HepG2 (cell line): Measurements from ENCODE around the gene AGXT. TPM values are rescaled to one million over a fixed set of nuclear protein-coding genes. Genes with fewer than 3 reads are reported as not detected.

ENCODE experiments used
- ATAC-seq: fragments of 200-7000 bp; cut with Tn5 transposase; 3 replicates; pipeline ENCODE4 v1.9.1; 2020; ENCODE audit warnings: mild to moderate bottlenecking, moderate library complexity
- BruUV-seq: library from RNA; stranded (reverse); fragments of 400-500 nt; replicated peaks from 2 replicates; lab custom pipeline; 2021; lab: Mats Ljungman, UMichigan
- CTCF ChIA-PET: fragments of 300-600 bp; formaldehyde crosslinking; extraction: SDS; loops from one replicate; lab custom pipeline; 2021; ENCODE audit warnings: low total read pairs, inconsistent platforms, low intra/inter-chr PET ratio; lab: Yijun Ruan, JAX
- POLR2A ChIA-PET: fragments of 350-600 bp; sonication (Branson Sonifier 250); formaldehyde crosslinking; loops from one replicate; lab custom pipeline; 2020; ENCODE audit warnings: antibody characterized with exemption, inconsistent platforms; lab: Yijun Ruan, JAX
- DNase-seq: peaks from one replicate; pipeline ENCODE4 v3.0.0-alpha.2; 2015; ENCODE audit warnings: low spot score
- FAIRE-seq: peaks from 3 replicates; lab custom pipeline; 2011; peaks lifted over from hg19 to GRCh38; lab: Jason Lieb, UNC
- H2AFZ ChIP-seq: one replicate; pipeline ENCODE4 v1.6.1; 2011; ENCODE audit warnings: low read length, inconsistent platforms
- H3K27ac ChIP-seq: fragments of 300-600 bp; 3 replicates; pipeline ENCODE4 v1.8.0; 2011; ENCODE audit warnings: mixed run types, mild to moderate bottlenecking, mixed read lengths, low read length, inconsistent platforms; ENCODE audit not compliant: insufficient read depth; ENCODE audit errors: extremely low read length
- H3K27me3 ChIP-seq, 2 experiments: fragments of 200-600 bp in 1 of 2; 2 replicates in 1 of 2; 3 replicates in 1 of 2; pipeline versions ENCODE4 v1.6.0 to v1.8.0; 2011; ENCODE audit warnings: low read length in 2 of 2, mild to moderate bottlenecking in 2 of 2, moderate library complexity in 2 of 2, inconsistent platforms in 1 of 2; ENCODE audit not compliant: insufficient read depth in 2 of 2, control insufficient read depth in 1 of 2
- H3K36me3 ChIP-seq, 2 experiments: fragments of 200-600 bp in 1 of 2; replicated peaks in 1 of 2; 2 replicates in 1 of 2; 3 replicates in 1 of 2; pipeline versions ENCODE4 v1.5.1 to v1.8.0; 2011; ENCODE audit warnings: low read length in 2 of 2, inconsistent platforms in 1 of 2; ENCODE audit not compliant: insufficient read depth in 2 of 2, control insufficient read depth in 1 of 2
- H3K4me1 ChIP-seq: 2 replicates; pipeline ENCODE4 v1.5.1; 2012; ENCODE audit warnings: low read length, inconsistent platforms; ENCODE audit not compliant: insufficient read depth
- H3K4me2 ChIP-seq: 2 replicates; pipeline ENCODE4 v1.6.0; 2011; ENCODE audit warnings: low read depth, low read length, inconsistent platforms
- H3K4me3 ChIP-seq, 3 experiments: fragments of 200-600 bp in 1 of 3; sonication (generic), shearing (Covaris generic) in 1 of 3; replicated peaks in 1 of 3; 2 replicates each; pipeline ENCODE4 v1.5.1; 2011 to 2016; ENCODE audit warnings: low read length in 3 of 3, inconsistent platforms in 2 of 3, low read depth in 2 of 3, mild to moderate bottlenecking in 2 of 3, control low read depth in 1 of 3, mixed read lengths in 1 of 3; ENCODE audit not compliant: insufficient read depth in 1 of 3
- H3K79me2 ChIP-seq: one replicate; pipeline ENCODE4 v1.6.1; 2011; ENCODE audit warnings: low read length, inconsistent platforms; ENCODE audit not compliant: insufficient read depth
- H3K9ac ChIP-seq: 2 replicates; pipeline ENCODE4 v1.6.0; 2011; ENCODE audit warnings: mild to moderate bottlenecking, low read depth, low read length, inconsistent platforms; ENCODE audit not compliant: insufficient read depth
- H3K9me3 ChIP-seq: 2 replicates; pipeline ENCODE4 v1.5.1; 2012; ENCODE audit warnings: mild to moderate bottlenecking, low read length
- H4K20me1 ChIP-seq: 2 replicates; pipeline ENCODE4 v1.6.0; 2011; ENCODE audit warnings: inconsistent platforms, mild to moderate bottlenecking, low read length, moderate library complexity; ENCODE audit not compliant: insufficient read depth
- NR2C2 ChIP-seq: sonication (generic); formaldehyde crosslinking; IDR thresholded peaks from 2 replicates; pipeline ENCODE4 v1.4.0; 2020; ENCODE audit warnings: missing genetic modification reagents, mild to moderate bottlenecking, moderate library complexity, borderline replicate concordance
- PBX3 ChIP-seq: sonication (generic); formaldehyde crosslinking; IDR thresholded peaks from 2 replicates; pipeline ENCODE4 v1.8.1; 2023; ENCODE audit warnings: missing genetic modification reagents, inconsistent platforms, borderline replicate concordance
- POLR2AphosphoS2 ChIP-seq: IDR thresholded peaks from 2 replicates; pipeline ENCODE4 v1.6.1; 2011; ENCODE audit warnings: low read depth, low read length, improper control_type of control experiment
- SIX1 ChIP-seq: sonication (generic); formaldehyde crosslinking; IDR thresholded peaks from 2 replicates; pipeline ENCODE4 v1.4.0; 2020; ENCODE audit warnings: missing genetic modification reagents, borderline replicate concordance
- ZBTB7A ChIP-seq: sonication (generic); formaldehyde crosslinking; IDR thresholded peaks from 2 replicates; pipeline ENCODE4 v1.8.0; 2022; ENCODE audit warnings: mild to moderate bottlenecking, missing genetic modification reagents
- ZNF619 ChIP-seq: sonication (generic); formaldehyde crosslinking; IDR thresholded peaks from 2 replicates; pipeline ENCODE4 v1.4.0; 2020; ENCODE audit warnings: mild to moderate bottlenecking, missing genetic modification reagents
- ZNF672 ChIP-seq: sonication (generic); formaldehyde crosslinking; IDR thresholded peaks from 2 replicates; pipeline ENCODE4 v1.8.1; 2022; ENCODE audit warnings: missing genetic modification reagents
- WGBS: methylation state at CpG from one replicate; pipeline ENCODE4 v1.1.6; 2017; ENCODE audit warnings: low lambda C conversion rate; 5-methylcytosine and 5-hydroxymethylcytosine counted together
- in situ Hi-C: cut with HindIII; loops from 2 replicates; pipeline ENCODE4 v1.10.0; 2017; ENCODE audit warnings: low pct_unique_long_range_greater_than_20kb; ENCODE audit not compliant: extremely low pct_ligation_motif_present
- intact Hi-C: fragments of 100-400 bp; cut with micrococcal nuclease; formaldehyde crosslinking; loops from one replicate; pipeline ENCODE4 v1.10.0; 2022; ENCODE audit not compliant: unreplicated experiment
- polyA plus RNA-seq, 8 experiments: library from polyadenylated mRNA; depleted of rRNA in 3 of 8; stranded (reverse) in 7 of 8; unstranded in 1 of 8; fragments of >200 nt; fragmentation: Illumina TruSeq in 4 of 8; extraction: Trizol in 4 of 8; gene quantifications; 2 replicates each; pipeline versions ENCODE4 v1.2.1 to v1.2.3, GENCODE V29; 2011 to 2016; ENCODE audit warnings: low read depth in 4 of 8, missing spikeins in 1 of 8, mixed read lengths in 1 of 8; ENCODE audit not compliant: insufficient read depth in 1 of 8
- total RNA-seq, 5 experiments: library from RNA; depleted of rRNA; stranded (reverse); fragments of >200 nt; fragmentation: Illumina TruSeq; extraction: Trizol; gene quantifications; 2 replicates each; pipeline ENCODE4 v1.2.3, GENCODE V29; 2016; ENCODE audit warnings: low read depth in 1 of 5
- TF ChIP-seq, protein P1 (sequence below): sonication (generic); formaldehyde crosslinking; IDR thresholded peaks from 2 replicates; pipeline ENCODE4 v1.5.0; 2020; ENCODE audit warnings: mild to moderate bottlenecking, missing genetic modification reagents, moderate library complexity
- TF ChIP-seq, protein P2 (sequence below): sonication (generic); formaldehyde crosslinking; conservative IDR thresholded peaks from 2 replicates; pipeline ENCODE4 v1.8.0; 2022; ENCODE audit warnings: mild to moderate bottlenecking, moderate library complexity, missing genetic modification reagents
- TF ChIP-seq, protein P3 (sequence below): sonication (generic); formaldehyde crosslinking; IDR thresholded peaks from 2 replicates; pipeline ENCODE4 v1.5.0; 2020; ENCODE audit warnings: mild to moderate bottlenecking, missing genetic modification reagents, borderline replicate concordance

Gene AGXT
- total and polyA plus RNA-seq, 2 of the 13 experiments (the other 11 are each of a cell fraction or from before 2014, with no cell fraction given): 41.9 to 96.1 TPM

GRCh38 chr2:240917684-240918257 lies 49.1 kb downstream of the AGXT start:
- H3K9ac ChIP-seq: no peak overlapping the region
- peaks cover 13 to 76% of the 10 kb centered on the region in 2 experiments; a peak in 3 of 5 replicates for H3K27me3 ChIP-seq
- FAIRE-seq (no peak), DNase-seq (no peak), ATAC-seq (no peak)
- BruUV-seq: no TSS peak
- no peaks in the 10 kb centered on the region for H3K9me3 ChIP-seq
- POLR2A ChIA-PET: no interaction called here
- TF ChIP-seq, protein P1, sequence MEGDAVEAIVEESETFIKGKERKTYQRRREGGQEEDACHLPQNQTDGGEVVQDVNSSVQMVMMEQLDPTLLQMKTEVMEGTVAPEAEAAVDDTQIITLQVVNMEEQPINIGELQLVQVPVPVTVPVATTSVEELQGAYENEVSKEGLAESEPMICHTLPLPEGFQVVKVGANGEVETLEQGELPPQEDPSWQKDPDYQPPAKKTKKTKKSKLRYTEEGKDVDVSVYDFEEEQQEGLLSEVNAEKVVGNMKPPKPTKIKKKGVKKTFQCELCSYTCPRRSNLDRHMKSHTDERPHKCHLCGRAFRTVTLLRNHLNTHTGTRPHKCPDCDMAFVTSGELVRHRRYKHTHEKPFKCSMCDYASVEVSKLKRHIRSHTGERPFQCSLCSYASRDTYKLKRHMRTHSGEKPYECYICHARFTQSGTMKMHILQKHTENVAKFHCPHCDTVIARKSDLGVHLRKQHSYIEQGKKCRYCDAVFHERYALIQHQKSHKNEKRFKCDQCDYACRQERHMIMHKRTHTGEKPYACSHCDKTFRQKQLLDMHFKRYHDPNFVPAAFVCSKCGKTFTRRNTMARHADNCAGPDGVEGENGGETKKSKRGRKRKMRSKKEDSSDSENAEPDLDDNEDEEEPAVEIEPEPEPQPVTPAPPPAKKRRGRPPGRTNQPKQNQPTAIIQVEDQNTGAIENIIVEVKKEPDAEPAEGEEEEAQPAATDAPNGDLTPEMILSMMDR (CRISPR knock-in tag): no peak
- TF ChIP-seq, protein P2, sequence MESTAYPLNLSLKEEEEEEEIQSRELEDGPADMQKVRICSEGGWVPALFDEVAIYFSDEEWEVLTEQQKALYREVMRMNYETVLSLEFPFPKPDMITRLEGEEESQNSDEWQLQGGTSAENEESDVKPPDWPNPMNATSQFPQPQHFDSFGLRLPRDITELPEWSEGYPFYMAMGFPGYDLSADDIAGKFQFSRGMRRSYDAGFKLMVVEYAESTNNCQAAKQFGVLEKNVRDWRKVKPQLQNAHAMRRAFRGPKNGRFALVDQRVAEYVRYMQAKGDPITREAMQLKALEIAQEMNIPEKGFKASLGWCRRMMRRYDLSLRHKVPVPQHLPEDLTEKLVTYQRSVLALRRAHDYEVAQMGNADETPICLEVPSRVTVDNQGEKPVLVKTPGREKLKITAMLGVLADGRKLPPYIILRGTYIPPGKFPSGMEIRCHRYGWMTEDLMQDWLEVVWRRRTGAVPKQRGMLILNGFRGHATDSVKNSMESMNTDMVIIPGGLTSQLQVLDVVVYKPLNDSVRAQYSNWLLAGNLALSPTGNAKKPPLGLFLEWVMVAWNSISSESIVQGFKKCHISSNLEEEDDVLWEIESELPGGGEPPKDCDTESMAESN: no peak
- TF ChIP-seq SIX1 (CRISPR knock-in tag): no peak
- TF ChIP-seq PBX3 (CRISPR knock-in tag): no peak
- no peak for TF ChIP-seq NR2C2 (CRISPR knock-in tag)
- TF ChIP-seq, protein P3, sequence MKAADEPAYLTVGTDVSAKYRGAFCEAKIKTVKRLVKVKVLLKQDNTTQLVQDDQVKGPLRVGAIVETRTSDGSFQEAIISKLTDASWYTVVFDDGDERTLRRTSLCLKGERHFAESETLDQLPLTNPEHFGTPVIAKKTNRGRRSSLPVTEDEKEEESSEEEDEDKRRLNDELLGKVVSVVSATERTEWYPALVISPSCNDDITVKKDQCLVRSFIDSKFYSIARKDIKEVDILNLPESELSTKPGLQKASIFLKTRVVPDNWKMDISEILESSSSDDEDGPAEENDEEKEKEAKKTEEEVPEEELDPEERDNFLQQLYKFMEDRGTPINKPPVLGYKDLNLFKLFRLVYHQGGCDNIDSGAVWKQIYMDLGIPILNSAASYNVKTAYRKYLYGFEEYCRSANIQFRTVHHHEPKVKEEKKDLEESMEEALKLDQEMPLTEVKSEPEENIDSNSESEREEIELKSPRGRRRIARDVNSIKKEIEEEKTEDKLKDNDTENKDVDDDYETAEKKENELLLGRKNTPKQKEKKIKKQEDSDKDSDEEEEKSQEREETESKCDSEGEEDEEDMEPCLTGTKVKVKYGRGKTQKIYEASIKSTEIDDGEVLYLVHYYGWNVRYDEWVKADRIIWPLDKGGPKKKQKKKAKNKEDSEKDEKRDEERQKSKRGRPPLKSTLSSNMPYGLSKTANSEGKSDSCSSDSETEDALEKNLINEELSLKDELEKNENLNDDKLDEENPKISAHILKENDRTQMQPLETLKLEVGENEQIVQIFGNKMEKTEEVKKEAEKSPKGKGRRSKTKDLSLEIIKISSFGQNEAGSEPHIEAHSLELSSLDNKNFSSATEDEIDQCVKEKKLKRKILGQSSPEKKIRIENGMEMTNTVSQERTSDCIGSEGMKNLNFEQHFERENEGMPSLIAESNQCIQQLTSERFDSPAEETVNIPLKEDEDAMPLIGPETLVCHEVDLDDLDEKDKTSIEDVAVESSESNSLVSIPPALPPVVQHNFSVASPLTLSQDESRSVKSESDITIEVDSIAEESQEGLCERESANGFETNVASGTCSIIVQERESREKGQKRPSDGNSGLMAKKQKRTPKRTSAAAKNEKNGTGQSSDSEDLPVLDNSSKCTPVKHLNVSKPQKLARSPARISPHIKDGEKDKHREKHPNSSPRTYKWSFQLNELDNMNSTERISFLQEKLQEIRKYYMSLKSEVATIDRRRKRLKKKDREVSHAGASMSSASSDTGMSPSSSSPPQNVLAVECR: no peak
- no peak for TF ChIP-seq ZBTB7A (CRISPR knock-in tag)
- no peak for TF ChIP-seq ZNF619 (CRISPR knock-in tag)
- TF ChIP-seq POLR2AphosphoS2: no peak
- TF ChIP-seq ZNF672 (CRISPR knock-in tag): no peak
- H3K79me2 ChIP-seq: no peaks in the 10 kb centered on the region
- intact Hi-C loops (no loop called here), in situ Hi-C loops (loop anchor here (5.0 kb wide), 1 partner anchor 70 kb away; no protein-coding TSS in a partner anchor)
- CTCF ChIA-PET: no interaction called here
- no peaks in the 10 kb centered on the region for H4K20me1 ChIP-seq
- no peak overlapping the region; the same call in 1 of the 2 replicates for H3K4me2 ChIP-seq
- no peaks in the 10 kb centered on the region for H3K36me3 ChIP-seq
- 47% methylated on average over 7 of the region's 10 CpGs for WGBS
- no peak overlapping the region for H3K27ac ChIP-seq
- H2AFZ ChIP-seq: no peak overlapping the region
- peaks cover 29% of the 10 kb centered on the region for H3K4me1 ChIP-seq
- H3K4me3 ChIP-seq: no peak overlapping the region
